Hepatocyte (in vitro differentiated cells): Measurements from ENCODE around the gene FNDC1. TPM values are rescaled to one million over a fixed set of nuclear protein-coding genes. Genes with fewer than 3 reads are reported as not detected.

Source experiments
- DNase-seq: peaks from one replicate; pipeline ENCODE4 v3.0.0-alpha.2; 2016; ENCODE audit warnings: low spot score
- H2AFZ ChIP-seq: fragments of 200-600 bp; sonication (generic); 2 replicates; pipeline ENCODE4 v1.6.0; 2016; ENCODE audit warnings: antibody characterized with exemption, mild to moderate bottlenecking
- H3K27ac ChIP-seq: fragments of 200-600 bp; sonication (generic); 2 replicates; pipeline ENCODE4 v1.5.1; 2016; ENCODE audit warnings: mild to moderate bottlenecking
- H3K27me3 ChIP-seq: fragments of 200-600 bp; sonication (generic); 2 replicates; pipeline ENCODE4 v1.6.1; 2016
- H3K36me3 ChIP-seq: fragments of 200-600 bp; sonication (generic); replicated peaks from 2 replicates; pipeline ENCODE4 v1.5.1; 2016; ENCODE audit warnings: low read depth; ENCODE audit not compliant: insufficient read depth
- H3K4me1 ChIP-seq: fragments of 200-600 bp; sonication (generic); 2 replicates; pipeline ENCODE4 v1.5.1; 2016; ENCODE audit warnings: mild to moderate bottlenecking, moderate library complexity; ENCODE audit not compliant: insufficient read depth
- H3K4me2 ChIP-seq: fragments of 200-600 bp; sonication (generic); 2 replicates; pipeline ENCODE4 v1.6.0; 2016
- H3K4me3 ChIP-seq: fragments of 200-600 bp; sonication (generic); 2 replicates; pipeline ENCODE4 v1.5.1; 2016; ENCODE audit warnings: mild to moderate bottlenecking
- H3K79me2 ChIP-seq: fragments of 200-600 bp; sonication (generic); 2 replicates; pipeline ENCODE4 v1.6.0; 2017; ENCODE audit warnings: mild to moderate bottlenecking
- H3K9me2 ChIP-seq: fragments of 200-600 bp; sonication (generic); replicated peaks from 2 replicates; pipeline ENCODE4 v1.6.0; 2017; ENCODE audit warnings: mild to moderate bottlenecking; ENCODE audit not compliant: insufficient read depth
- H3K9me3 ChIP-seq: fragments of 200-600 bp; sonication (generic); 2 replicates; pipeline ENCODE4 v1.5.1; 2016; ENCODE audit warnings: low read depth, mild to moderate bottlenecking
- H4K20me1 ChIP-seq: fragments of 200-600 bp; sonication (generic); 2 replicates; pipeline ENCODE4 v1.6.0; 2016; ENCODE audit warnings: mild to moderate bottlenecking; ENCODE audit not compliant: insufficient read depth, poor library complexity, severe bottlenecking
- CTCF ChIP-seq: fragments of 200-600 bp; sonication (generic); IDR thresholded peaks from 2 replicates; pipeline ENCODE4 v1.5.1; 2016; ENCODE audit warnings: antibody characterized with exemption, mild to moderate bottlenecking; ENCODE audit not compliant: poor library complexity
- EZH2 ChIP-seq: fragments of 200-600 bp; sonication (generic); IDR thresholded peaks from 2 replicates; pipeline ENCODE4 v1.6.1; 2016; ENCODE audit warnings: antibody characterized with exemption, mild to moderate bottlenecking, borderline replicate concordance
- EZH2phosphoT487 ChIP-seq: fragments of 200-600 bp; sonication (generic); IDR thresholded peaks from one replicate; pipeline ENCODE4 v1.6.1; 2018; ENCODE audit warnings: antibody characterized with exemption, mild to moderate bottlenecking, low read depth, moderate library complexity; ENCODE audit not compliant: unreplicated experiment, severe bottlenecking
- WGBS: methylation state at CpG from one replicate; pipeline ENCODE4 v1.1.6; 2016; ENCODE audit warnings: low lambda C conversion rate; ENCODE audit errors: missing lambda C conversion rate; 5-methylcytosine and 5-hydroxymethylcytosine counted together
- polyA plus RNA-seq: library from polyadenylated mRNA; unstranded; fragments of >200 nt; fragmentation: Nextera tagmentation; extraction: Ambion mirVana; gene quantifications from 2 replicates; pipeline ENCODE4 v1.2.1, GENCODE V29; 2016
- total RNA-seq: library from RNA; depleted of rRNA; stranded (reverse); fragments of >200 nt; gene quantifications from 2 replicates; pipeline ENCODE4 v1.2.3, GENCODE V29; 2014

FNDC1 gene
- total and polyA plus RNA-seq, 2 experiments from 2014 or later = 1.3 to 1.7 TPM

GRCh38 chr6:159152782-159153181 lies 16.4 kb upstream of the FNDC1 start:
- Histone ChIP-seq H4K20me1 (no peaks in the 10 kb centered on the region), H3K9me2 (no peaks in the 10 kb centered on the region), H2AFZ (no peak overlapping the region), H3K4me1 (no peaks in the 10 kb centered on the region), H3K4me3 (no peak overlapping the region), H3K9me3 (no peaks in the 10 kb centered on the region), H3K79me2 (no peaks in the 10 kb centered on the region), H3K4me2 (no peak overlapping the region), H3K27ac (no peak overlapping the region), H3K27me3 (no peaks in the 10 kb centered on the region), H3K36me3 (no peaks in the 10 kb centered on the region)
- no peak for DNase-seq
- no peak for TF ChIP-seq CTCF
- no peak for TF ChIP-seq EZH2phosphoT487
- TF ChIP-seq EZH2 = no peak
- WGBS = 60% methylated on average over 2 of the region's 2 CpGs

- no peak for DNase-seq
- 48% methylated on average over 2 of the region's 2 CpGs for WGBS
- no peaks in the 10 kb centered on the region for H4K20me1 ChIP-seq
- TF ChIP-seq CTCF (no peak), EZH2phosphoT487 (no peak), EZH2 (no peak)
- no peaks in the 10 kb centered on the region for H3K79me2 ChIP-seq
- H2AFZ ChIP-seq = no peak overlapping the region
- no peak overlapping the region for H3K4me3 ChIP-seq
- no peak overlapping the region for H3K27ac ChIP-seq
- no peaks in the 10 kb centered on the region for H3K36me3 ChIP-seq
- no peaks in the 10 kb centered on the region for H3K9me3 ChIP-seq
- no peak overlapping the region for H3K4me2 ChIP-seq
- H3K9me2 ChIP-seq = no peaks in the 10 kb centered on the region
- H3K27me3 ChIP-seq = no peaks in the 10 kb centered on the region
- H3K4me1 ChIP-seq = no peaks in the 10 kb centered on the region
Observed at GRCh38 chr6:159155679-159156078, 13.5 kb upstream of the FNDC1 start.

GRCh38 chr6:159156089-159156488 lies 13.1 kb upstream of the FNDC1 start:
- no peak for TF ChIP-seq EZH2phosphoT487
- TF ChIP-seq EZH2 = no peak
- no peak for TF ChIP-seq CTCF
- Histone ChIP-seq H3K27me3 (no peaks in the 10 kb centered on the region), H3K9me3 (no peaks in the 10 kb centered on the region), H3K4me2 (no peak overlapping the region), H4K20me1 (no peaks in the 10 kb centered on the region), H3K9me2 (no peaks in the 10 kb centered on the region), H3K79me2 (no peaks in the 10 kb centered on the region), H3K4me1 (no peaks in the 10 kb centered on the region), H3K4me3 (no peak overlapping the region), H3K27ac (no peak overlapping the region), H3K36me3 (no peaks in the 10 kb centered on the region), H2AFZ (no peak overlapping the region)
- WGBS = 44% methylated on average over 1 of the region's 1 CpG
- no peak for DNase-seq

- Histone ChIP-seq H3K4me3 (no peak overlapping the region), H3K79me2 (no peaks in the 10 kb centered on the region), H3K36me3 (no peaks in the 10 kb centered on the region), H3K4me2 (no peak overlapping the region), H3K27ac (no peak overlapping the region), H3K9me2 (no peaks in the 10 kb centered on the region), H4K20me1 (no peaks in the 10 kb centered on the region), H3K9me3 (no peaks in the 10 kb centered on the region), H2AFZ (no peak overlapping the region), H3K27me3 (no peaks in the 10 kb centered on the region), H3K4me1 (no peaks in the 10 kb centered on the region)
- no peak for TF ChIP-seq CTCF
- TF ChIP-seq EZH2 = no peak
- no peak for TF ChIP-seq EZH2phosphoT487
- 61% methylated on average over 2 of the region's 2 CpGs for WGBS
- DNase-seq = no peak
Observed at GRCh38 chr6:159157431-159157830, 11.8 kb upstream of the FNDC1 start.
